ENCODE measurements around the gene RAD51D.

The RAD51D gene

GRCh38 chr17:35063514-35064223 is 56.0 kb downstream of the RAD51D start, which contains the start of gene RFFL:
Gene RFFL, minus strand, starts transcription at chr17:35063707. Its CDS starts 37,154 bp downstream, at chr17:35026553.
- peak within 1 kb of the TSS; percentile 27 for H3K27ac ChIP-seq (replicated peaks; ENCODE audit: low read length)
- no peak within 1 kb of the TSS for H3K14ac ChIP-seq (ENCODE audit: low read length)

GRCh38 chr17:35062308-35062707 is 57.4 kb downstream of the RAD51D start:
- Histone ChIP-seq H2BK5ac (ENCODE audit: low read length) (no peak overlapping the region), H3K4me2 (ENCODE audit: insufficient read depth, low read length, poor library complexity, severe bottlenecking) (no peak overlapping the region), H3K27ac (replicated peaks; ENCODE audit: low read length) (no peak overlapping the region), H3K4me3 (ENCODE audit: low read length in 2 of 2) (no peak overlapping the region), H4K91ac (ENCODE audit: low read depth, low read length, poor library complexity) (no peak overlapping the region), H3K23ac (ENCODE audit: low read depth, low read length, poor library complexity) (no peak overlapping the region), H3K18ac (ENCODE audit: low read length) (no peak overlapping the region), H3K14ac (ENCODE audit: low read length) (no peak overlapping the region), H3K36me3 (replicated peaks in 1 of 2; ENCODE audit: control insufficient read depth in 2 of 2, insufficient read depth in 2 of 2, low read length in 2 of 2) (no peaks in the 10 kb centered on the region), H3K4me1 (ENCODE audit: control insufficient read depth in 2 of 2, insufficient read depth in 1 of 2, low read depth in 1 of 2, low read length in 2 of 2) (peaks cover 6 to 7% of the 10 kb centered on the region in 2 donors), H3K27me3 (ENCODE audit: control insufficient read depth in 3 of 3, insufficient read depth in 3 of 3, low read depth in 1 of 3, low read length in 3 of 3) (no peaks in the 10 kb centered on the region), H3K4ac (ENCODE audit: low read length) (no peak overlapping the region), H2AFZ (ENCODE audit: low read length) (no peak overlapping the region), H4K8ac (ENCODE audit: low read depth, low read length) (no peak overlapping the region), H3K9ac (ENCODE audit: low read depth, low read length, poor library complexity) (no peak overlapping the region), H3K79me1 (ENCODE audit: low read depth, low read length) (no peaks in the 10 kb centered on the region), H2BK12ac (ENCODE audit: low read length) (no peak overlapping the region), H3K9me3 (replicated peaks in 1 of 2; ENCODE audit: control insufficient read depth in 2 of 2, insufficient read depth in 1 of 2, low read depth in 1 of 2, low read length in 2 of 2) (no peaks in the 10 kb centered on the region), H2BK15ac (ENCODE audit: low read length) (no peak overlapping the region), H2BK120ac (ENCODE audit: low read depth, low read length) (no peak overlapping the region), H2AK5ac (ENCODE audit: low read depth, low read length) (no peak overlapping the region)
- no peak for DNase-seq (ENCODE audit: low spot score)
- WGBS, 2 donors (ENCODE audit: extremely low coverage in 2 of 2, insufficient read length in 2 of 2, insufficient replicate concordance in 1 of 2) = no CpG with 5 or more reads among the region's 3 CpGs

More at GRCh38 chr17:35063514-35064223, 56.0 kb downstream of the RAD51D start, which contains the start of gene RFFL:
- no peaks in the 10 kb centered on the region for H3K9me3 ChIP-seq (replicated peaks in 1 of 2; ENCODE audit: control insufficient read depth in 2 of 2, insufficient read depth in 1 of 2, low read depth in 1 of 2, low read length in 2 of 2)
- no peak within 1 kb of the TSS for H3K9ac ChIP-seq (ENCODE audit: low read depth, low read length, poor library complexity)
- H3K4me1 ChIP-seq (ENCODE audit: control insufficient read depth in 2 of 2, insufficient read depth in 1 of 2, low read depth in 1 of 2, low read length in 2 of 2) = peaks cover 6 to 7% of the 10 kb centered on the region in 2 donors
- no peak within 1 kb of the TSS for H3K18ac ChIP-seq (ENCODE audit: low read length)
- H3K23ac ChIP-seq (ENCODE audit: low read depth, low read length, poor library complexity) = no peak within 1 kb of the TSS
- H2BK120ac ChIP-seq (ENCODE audit: low read depth, low read length) = no peak within 1 kb of the TSS
- H2BK12ac ChIP-seq (ENCODE audit: low read length) = no peak within 1 kb of the TSS
- H3K4me2 ChIP-seq (ENCODE audit: insufficient read depth, low read length, poor library complexity, severe bottlenecking) = no peak within 1 kb of the TSS
- no peaks in the 10 kb centered on the region for H3K36me3 ChIP-seq (replicated peaks in 1 of 2; ENCODE audit: control insufficient read depth in 2 of 2, insufficient read depth in 2 of 2, low read length in 2 of 2)
- H2BK15ac ChIP-seq (ENCODE audit: low read length) = no peak within 1 kb of the TSS
- H4K8ac ChIP-seq (ENCODE audit: low read depth, low read length) = no peak within 1 kb of the TSS
- no peaks in the 10 kb centered on the region for H3K27me3 ChIP-seq (ENCODE audit: control insufficient read depth in 3 of 3, insufficient read depth in 3 of 3, low read depth in 1 of 3, low read length in 3 of 3)
- no peak within 1 kb of the TSS for H3K4ac ChIP-seq (ENCODE audit: low read length)
- no peak within 1 kb of the TSS for H2BK5ac ChIP-seq (ENCODE audit: low read length)
- no peak within 1 kb of the TSS for H2AK5ac ChIP-seq (ENCODE audit: low read depth, low read length)
- WGBS, 2 donors (ENCODE audit: extremely low coverage in 2 of 2, insufficient read length in 2 of 2, insufficient replicate concordance in 1 of 2) = no CpG with 5 or more reads among the region's 6 CpGs
- H3K4me3 ChIP-seq (ENCODE audit: low read length in 2 of 2) = no peak within 1 kb of the TSS
- H4K91ac ChIP-seq (ENCODE audit: low read depth, low read length, poor library complexity) = no peak within 1 kb of the TSS
- peak within 1 kb of the TSS; percentile 46 for H2AFZ ChIP-seq (ENCODE audit: low read length)
- H3K79me1 ChIP-seq (ENCODE audit: low read depth, low read length) = no peaks in the 10 kb centered on the region
- peak; percentile 58 for DNase-seq (ENCODE audit: low spot score)

GRCh38 chr17:35057332-35057915 is 62.2 kb downstream of the RAD51D start:
- WGBS, 2 donors (ENCODE audit: extremely low coverage in 2 of 2, insufficient read length in 2 of 2, insufficient replicate concordance in 1 of 2) = no CpG with 5 or more reads among the region's 1 CpG
- no peak overlapping the region for H3K27ac ChIP-seq (replicated peaks; ENCODE audit: low read length)
- H3K23ac ChIP-seq (ENCODE audit: low read depth, low read length, poor library complexity) = no peak overlapping the region
- H3K4me2 ChIP-seq (ENCODE audit: insufficient read depth, low read length, poor library complexity, severe bottlenecking) = no peak overlapping the region
- no peak overlapping the region for H2BK15ac ChIP-seq (ENCODE audit: low read length)
- no peak overlapping the region for H4K8ac ChIP-seq (ENCODE audit: low read depth, low read length)
- H3K9ac ChIP-seq (ENCODE audit: low read depth, low read length, poor library complexity) = no peak overlapping the region
- H2BK120ac ChIP-seq (ENCODE audit: low read depth, low read length) = no peak overlapping the region
- H3K27me3 ChIP-seq (ENCODE audit: control insufficient read depth in 3 of 3, insufficient read depth in 3 of 3, low read depth in 1 of 3, low read length in 3 of 3) = no peaks in the 10 kb centered on the region
- H3K4ac ChIP-seq (ENCODE audit: low read length) = no peak overlapping the region
- no peaks in the 10 kb centered on the region for H3K9me3 ChIP-seq (replicated peaks in 1 of 2; ENCODE audit: control insufficient read depth in 2 of 2, insufficient read depth in 1 of 2, low read depth in 1 of 2, low read length in 2 of 2)
- no peak overlapping the region for H3K4me3 ChIP-seq (ENCODE audit: low read length in 2 of 2)
- no peak overlapping the region for H2AFZ ChIP-seq (ENCODE audit: low read length)
- H3K18ac ChIP-seq (ENCODE audit: low read length) = no peak overlapping the region
- peaks cover 0 to 3% of the 10 kb centered on the region in 2 donors for H3K4me1 ChIP-seq (ENCODE audit: control insufficient read depth in 2 of 2, insufficient read depth in 1 of 2, low read depth in 1 of 2, low read length in 2 of 2)
- no peak for DNase-seq (ENCODE audit: low spot score)
- H2AK5ac ChIP-seq (ENCODE audit: low read depth, low read length) = no peak overlapping the region
- no peaks in the 10 kb centered on the region for H3K79me1 ChIP-seq (ENCODE audit: low read depth, low read length)
- no peak overlapping the region for H2BK12ac ChIP-seq (ENCODE audit: low read length)
- H3K14ac ChIP-seq (ENCODE audit: low read length) = no peak overlapping the region
- no peak overlapping the region for H2BK5ac ChIP-seq (ENCODE audit: low read length)
- H4K91ac ChIP-seq (ENCODE audit: low read depth, low read length, poor library complexity) = no peak overlapping the region
- H3K36me3 ChIP-seq (replicated peaks in 1 of 2; ENCODE audit: control insufficient read depth in 2 of 2, insufficient read depth in 2 of 2, low read length in 2 of 2) = no peaks in the 10 kb centered on the region

GRCh38 chr17:35056013-35056412 is 63.6 kb downstream of the RAD51D start:
- Histone ChIP-seq H3K4me1 (ENCODE audit: control insufficient read depth in 2 of 2, insufficient read depth in 1 of 2, low read depth in 1 of 2, low read length in 2 of 2) (peaks cover 0 to 3% of the 10 kb centered on the region in 2 donors), H3K14ac (ENCODE audit: low read length) (no peak overlapping the region), H3K9me3 (replicated peaks in 1 of 2; ENCODE audit: control insufficient read depth in 2 of 2, insufficient read depth in 1 of 2, low read depth in 1 of 2, low read length in 2 of 2) (no peaks in the 10 kb centered on the region), H2AK5ac (ENCODE audit: low read depth, low read length) (no peak overlapping the region), H3K27me3 (ENCODE audit: control insufficient read depth in 3 of 3, insufficient read depth in 3 of 3, low read depth in 1 of 3, low read length in 3 of 3) (no peaks in the 10 kb centered on the region), H2AFZ (ENCODE audit: low read length) (no peak overlapping the region), H4K91ac (ENCODE audit: low read depth, low read length, poor library complexity) (no peak overlapping the region), H3K4me2 (ENCODE audit: insufficient read depth, low read length, poor library complexity, severe bottlenecking) (no peak overlapping the region), H4K8ac (ENCODE audit: low read depth, low read length) (no peak overlapping the region), H2BK5ac (ENCODE audit: low read length) (no peak overlapping the region), H3K9ac (ENCODE audit: low read depth, low read length, poor library complexity) (no peak overlapping the region), H2BK120ac (ENCODE audit: low read depth, low read length) (no peak overlapping the region), H2BK15ac (ENCODE audit: low read length) (no peak overlapping the region), H3K79me1 (ENCODE audit: low read depth, low read length) (no peaks in the 10 kb centered on the region), H3K23ac (ENCODE audit: low read depth, low read length, poor library complexity) (no peak overlapping the region), H3K27ac (replicated peaks; ENCODE audit: low read length) (no peak overlapping the region), H3K4me3 (ENCODE audit: low read length in 2 of 2) (no peak overlapping the region), H3K4ac (ENCODE audit: low read length) (no peak overlapping the region), H3K18ac (ENCODE audit: low read length) (no peak overlapping the region), H2BK12ac (ENCODE audit: low read length) (no peak overlapping the region), H3K36me3 (replicated peaks in 1 of 2; ENCODE audit: control insufficient read depth in 2 of 2, insufficient read depth in 2 of 2, low read length in 2 of 2) (no peaks in the 10 kb centered on the region)
- DNase-seq (ENCODE audit: low spot score) = no peak
- WGBS, 2 donors (ENCODE audit: extremely low coverage in 2 of 2, insufficient read length in 2 of 2, insufficient replicate concordance in 1 of 2) = no CpG with 5 or more reads among the region's 3 CpGs

Data from neuronal stem cell (in vitro differentiated cells).